ENCODE data around the gene TEN1.
"Not testable (repeated sequence)": the region's sequence is repeated elsewhere in the genome, so short reads cannot be mapped to it uniquely, and the experiment has no call there.

TEN1 gene

GRCh38 chr17:76032073-76032779 is 53.2 kb downstream of the TEN1 start:
- DNase-seq = no peak

DNA sequence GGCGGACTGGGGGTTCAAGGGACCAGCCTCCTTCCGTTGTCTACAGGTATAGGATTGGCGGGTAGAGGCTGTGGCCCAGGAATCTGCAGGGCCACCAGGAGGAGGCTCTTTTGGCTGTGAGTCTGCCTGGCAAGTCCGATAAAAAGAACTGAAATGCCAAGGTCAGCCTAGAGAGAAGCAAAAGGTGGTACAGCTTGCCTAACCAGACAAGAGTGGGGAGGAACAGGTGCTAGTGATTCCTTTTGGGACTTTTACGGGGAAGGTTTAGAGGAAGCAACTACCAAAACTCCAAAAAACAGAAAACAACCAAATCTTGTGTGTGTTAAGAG is 53.7 kb downstream of the TEN1 start:
- DNase-seq = no peak

DNA sequence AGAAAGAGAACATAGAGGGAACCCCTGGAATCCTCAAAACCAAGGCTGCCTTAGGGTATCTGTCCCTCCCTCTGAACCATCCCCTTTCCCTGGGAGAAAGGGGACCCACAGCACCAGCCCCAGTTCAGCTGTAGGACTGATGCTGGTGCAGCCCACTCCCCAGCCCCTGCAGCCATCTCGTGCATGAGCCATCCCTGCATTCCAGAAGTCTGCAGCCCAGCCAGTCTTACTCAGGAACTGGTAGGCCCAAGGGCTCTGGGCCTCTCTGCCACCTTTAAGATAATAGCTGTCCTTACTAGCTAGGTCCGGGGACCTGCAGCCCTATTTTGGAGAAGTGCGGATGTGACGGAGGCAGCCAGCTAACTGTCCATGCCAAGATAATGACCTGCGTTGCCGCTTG is 54.1 kb downstream of the TEN1 start:
- DNase-seq = no peak

DNA sequence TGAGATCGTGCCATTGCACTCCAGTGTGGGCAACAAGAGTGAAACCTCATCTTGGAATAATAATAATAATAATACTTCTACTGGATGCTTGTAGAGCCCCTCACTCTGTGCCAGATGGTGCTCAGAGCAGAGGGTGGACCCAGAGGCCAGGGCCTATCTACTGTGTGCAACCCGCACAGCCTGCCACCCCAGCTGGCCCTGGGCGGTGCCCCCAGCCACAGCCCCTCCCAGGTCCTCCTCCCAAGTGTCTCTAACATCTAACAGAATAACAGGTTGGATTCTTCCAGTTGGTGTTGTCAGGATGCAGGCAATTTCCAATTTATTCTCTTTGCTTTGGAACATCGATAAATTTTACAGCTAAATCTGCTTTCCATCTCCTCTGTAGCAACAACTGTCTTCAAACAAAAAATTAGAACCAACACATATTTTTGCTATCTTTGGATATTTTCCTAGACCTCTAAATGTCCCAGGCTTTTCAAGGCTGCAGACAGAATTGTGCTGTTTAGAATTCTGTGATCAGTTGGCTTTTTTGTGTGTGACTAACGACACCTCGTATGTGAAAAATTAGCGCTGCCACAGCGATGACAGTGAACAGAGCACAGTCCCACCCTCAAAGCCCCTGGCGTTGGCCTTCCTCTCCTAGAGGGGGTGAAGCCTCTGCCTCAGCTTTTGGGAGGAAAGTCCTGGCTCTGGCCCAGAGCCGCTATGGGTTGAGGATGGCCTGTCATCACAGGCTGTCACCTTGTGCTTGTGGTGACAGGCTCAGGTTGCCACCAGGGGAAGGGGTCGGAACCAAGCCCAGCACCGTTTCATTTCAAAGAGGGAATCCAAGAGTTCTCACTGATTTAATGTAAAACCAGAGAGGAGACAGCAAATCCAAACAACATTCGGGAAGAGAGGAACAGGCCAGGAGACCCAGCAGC is 55.6 kb downstream of the TEN1 start:
- DNase-seq = no peak

DNA sequence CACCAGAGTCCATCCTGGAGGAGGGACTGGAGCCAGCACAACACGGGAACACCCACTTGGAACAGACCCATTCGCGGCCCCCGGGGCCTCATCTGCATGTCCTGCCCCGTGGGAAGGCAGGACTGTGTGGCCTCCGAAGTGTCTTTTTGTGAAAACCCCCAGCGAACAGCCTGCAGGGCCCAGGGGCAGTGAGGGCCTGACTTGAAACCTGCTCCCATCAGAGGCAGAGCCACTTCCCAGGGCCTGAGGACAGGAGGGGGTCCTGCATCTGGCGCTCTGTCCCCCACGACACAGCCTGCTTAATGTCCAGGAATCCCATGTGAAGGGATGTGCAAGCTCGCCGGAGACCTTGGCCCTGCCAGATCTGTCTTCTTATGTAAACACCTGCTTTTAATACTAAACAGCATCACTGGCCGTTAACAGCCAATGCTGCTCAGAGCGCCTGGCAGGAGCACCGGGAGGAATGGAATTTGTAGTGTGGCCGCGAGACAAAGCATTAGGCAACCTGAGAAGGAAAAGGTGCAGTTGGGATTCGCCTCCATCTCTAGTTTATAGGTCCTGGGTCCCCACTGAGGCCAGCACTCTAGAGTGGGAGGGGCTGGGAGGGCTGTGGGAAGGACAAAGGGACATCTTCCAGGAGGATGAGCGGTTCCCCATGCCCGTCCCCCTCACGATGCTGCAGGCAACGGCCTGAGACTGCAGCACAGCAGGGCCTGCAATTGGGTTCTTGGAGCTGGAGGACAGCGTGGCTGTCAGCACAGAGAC is 57.6 kb downstream of the TEN1 start:
- DNase-seq = no peak

GRCh38 chr17:76038050-76038449 is 59.0 kb downstream of the TEN1 start:
- no peak for DNase-seq

DNA sequence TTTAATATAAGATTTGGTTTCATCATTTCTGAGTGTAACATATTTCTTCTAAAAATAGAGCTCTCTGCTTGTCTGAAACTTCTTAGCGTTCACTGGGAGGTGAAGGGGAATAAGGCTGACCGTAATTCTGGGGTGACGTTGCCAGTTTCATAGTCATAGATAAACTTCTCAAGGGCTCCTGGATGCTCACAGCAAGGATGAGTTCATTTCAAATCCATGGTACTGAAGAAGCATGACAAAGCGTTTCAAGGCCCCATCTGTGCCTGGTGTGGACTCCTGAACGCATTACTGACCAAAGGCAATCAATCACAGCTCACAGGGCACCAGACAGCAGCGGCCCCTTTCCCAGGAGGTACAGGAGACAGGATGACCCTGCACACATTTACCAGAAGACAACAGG is 60.1 kb downstream of the TEN1 start:
- no peak for DNase-seq

GRCh38 chr17:76040376-76040775 is 61.3 kb downstream of the TEN1 start:
- no peak for DNase-seq

- DNase-seq = not testable (repeated sequence)
These were observed 63.8 kb downstream of the TEN1 start for GRCh38 chr17:76042868-76043267.

DNA sequence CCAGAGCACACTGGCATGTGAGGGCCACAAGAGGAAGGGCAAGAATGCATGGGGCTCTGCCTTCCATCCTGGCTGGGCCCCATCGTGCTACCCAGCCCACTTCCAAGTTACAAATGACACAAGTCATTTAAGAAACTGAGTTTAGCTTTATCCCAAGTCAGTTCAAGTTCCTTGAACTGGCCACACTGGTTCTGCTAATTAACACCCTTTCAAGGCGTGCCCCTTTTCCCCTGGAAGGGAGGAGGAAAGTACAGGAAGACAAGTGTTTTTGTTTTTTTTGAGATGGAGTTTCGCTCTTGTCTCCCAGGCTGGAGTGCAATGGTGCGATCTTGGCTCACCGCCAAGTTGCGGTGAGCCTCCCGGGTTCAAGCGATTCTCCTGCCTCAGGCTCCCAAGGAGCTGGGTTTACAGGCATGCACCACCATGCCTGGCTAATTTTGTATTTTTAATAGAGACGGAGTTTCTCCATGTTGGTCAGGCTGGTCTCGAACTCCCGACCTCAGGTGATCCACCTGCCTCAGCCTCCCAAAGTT is 65.5 kb downstream of the TEN1 start:
- DNase-seq = not testable (repeated sequence)

DNA sequence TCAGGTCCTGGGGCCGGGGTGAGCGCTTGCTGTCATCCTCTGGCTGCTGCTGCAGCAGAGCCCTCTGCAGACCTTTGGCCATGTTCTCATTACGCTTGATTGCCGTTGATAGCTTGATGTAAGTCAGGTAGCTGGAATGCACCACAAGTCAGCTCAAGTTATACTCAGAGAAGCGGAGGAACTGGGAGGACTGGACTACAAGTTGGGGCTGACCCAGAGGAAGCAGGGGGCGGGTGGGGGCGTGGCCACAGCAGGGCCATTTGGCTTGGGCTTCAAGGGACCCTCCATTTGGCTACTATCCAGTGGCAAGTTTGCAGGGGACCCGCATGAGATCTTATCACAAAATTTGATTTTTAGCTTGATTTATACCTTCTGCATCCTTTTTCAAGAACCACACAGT is 67.0 kb downstream of the TEN1 start:
- DNase-seq = no peak

DNA sequence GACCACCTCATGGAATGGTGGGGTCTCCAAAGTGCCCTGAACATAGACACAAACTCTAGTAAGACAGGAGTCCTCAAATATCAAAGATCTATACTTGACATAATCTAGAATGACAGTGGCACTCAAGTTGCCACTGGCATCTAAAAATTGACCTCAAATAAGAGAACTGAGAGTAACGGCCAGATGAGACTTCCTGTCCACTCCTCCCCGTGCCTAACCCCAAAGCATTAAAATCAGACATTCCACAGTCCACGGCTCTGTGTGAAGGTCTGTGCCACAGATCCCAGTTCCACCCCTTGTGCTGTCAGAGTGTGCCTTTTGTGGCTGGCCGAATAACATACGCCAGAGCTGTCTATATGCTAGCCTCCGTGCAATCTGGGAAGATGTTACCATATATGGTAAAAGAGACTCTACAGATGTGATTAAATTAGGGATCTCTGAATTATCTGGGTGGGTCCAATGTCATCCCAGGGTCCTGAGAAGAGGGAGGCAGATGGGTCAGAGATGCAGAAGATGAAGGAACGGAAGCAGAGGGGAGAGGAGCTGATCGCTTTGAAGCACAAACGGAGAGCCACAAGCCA is 69.1 kb downstream of the TEN1 start:
- no peak for DNase-seq

- DNase-seq = no peak
These were observed 69.7 kb downstream of the TEN1 start for GRCh38 chr17:76048711-76049110.

DNA sequence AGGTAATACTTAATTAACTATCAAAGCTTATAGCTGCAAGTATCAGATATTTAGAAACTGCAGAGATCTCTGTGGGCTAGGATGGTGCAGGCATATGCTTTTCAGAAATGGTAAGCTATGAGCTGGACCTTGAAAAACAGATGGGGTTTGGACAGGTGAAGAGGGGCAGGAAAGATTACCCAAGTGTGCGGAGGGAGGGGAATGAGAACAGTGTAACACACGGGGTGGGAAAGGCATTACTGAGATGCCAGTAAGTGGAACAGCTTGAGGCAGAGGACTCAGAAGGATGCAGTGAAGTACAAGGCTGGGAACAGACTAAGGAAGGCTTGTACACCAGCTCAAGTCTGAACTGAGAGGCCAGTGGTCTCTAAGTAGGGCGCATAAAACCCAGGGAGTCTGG is 70.2 kb downstream of the TEN1 start:
- no peak for DNase-seq

DNA sequence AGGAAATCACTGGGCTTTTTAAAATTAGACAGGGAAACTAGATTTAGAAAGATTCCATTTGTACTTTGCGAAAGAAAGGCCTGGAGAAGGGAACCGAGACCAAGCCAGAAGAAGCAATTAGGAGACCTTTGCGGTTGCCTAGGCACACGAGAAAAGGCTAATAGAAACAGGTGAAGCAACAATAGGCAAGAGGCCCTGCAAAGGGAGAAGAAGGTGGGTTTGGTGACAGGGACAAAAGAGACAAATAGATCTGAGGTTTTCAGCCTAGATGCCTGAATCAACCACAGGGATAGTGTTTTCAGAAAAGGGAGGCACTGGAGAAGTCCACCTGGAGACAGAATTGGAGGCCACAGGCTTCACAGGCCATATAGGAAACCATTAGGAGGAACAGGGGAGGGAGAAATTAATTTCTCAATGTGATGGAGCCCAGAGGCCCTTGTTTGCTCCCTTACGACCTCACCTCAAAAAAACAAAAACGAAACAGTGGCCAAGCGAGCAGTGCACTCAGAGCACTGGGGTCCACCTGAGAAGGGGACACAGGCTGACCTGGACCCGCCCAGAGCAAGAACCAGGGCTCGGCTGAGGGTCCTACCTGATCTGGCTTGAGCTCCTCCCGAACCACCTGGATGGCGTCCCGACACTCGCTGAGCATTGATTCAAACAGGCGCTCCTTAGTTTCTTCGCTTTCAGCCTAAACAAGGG is 70.9 kb downstream of the TEN1 start:
- DNase-seq = no peak
